Measurements from ENCODE around the gene HEATR5B. TPM values are rescaled to one million over a fixed set of nuclear protein-coding genes. Genes with fewer than 3 reads are reported as not detected.

The HEATR5B gene
- total and polyA plus RNA-seq, 2 of the 4 experiments (the other 2 are of a cell fraction): 8.3 to 17.9 TPM

GRCh38 chr2:36988008-36988407, 96.2 kb downstream of the HEATR5B start:
- no peak overlapping the region for H2BK120ac ChIP-seq (ENCODE audit: low read depth, low read length)
- H3K56ac ChIP-seq (ENCODE audit: extremely low read depth, insufficient read depth, low read length): no peak overlapping the region
- H3K27me3 ChIP-seq (ENCODE audit: control insufficient read depth, insufficient read depth, low read length): no peaks in the 10 kb centered on the region
- H3K9me3 ChIP-seq (ENCODE audit: control insufficient read depth, insufficient read depth, low read length): no peaks in the 10 kb centered on the region
- H3K4me2 ChIP-seq (ENCODE audit: low read depth, low read length): no peak overlapping the region
- no peak overlapping the region for H3K14ac ChIP-seq (replicated peaks; ENCODE audit: low read depth, low read length)
- H2AFZ ChIP-seq (replicated peaks; ENCODE audit: low read length, poor library complexity): no peak overlapping the region
- no peaks in the 10 kb centered on the region for H3K4me1 ChIP-seq (ENCODE audit: control insufficient read depth, insufficient read depth, low read length)
- DNase-seq (no peak), ATAC-seq (ENCODE audit: low read depth) (no peak)
- no peak overlapping the region for H4K8ac ChIP-seq (ENCODE audit: low read depth in 2 of 2, low read length in 2 of 2)
- no peak overlapping the region for H2BK5ac ChIP-seq (ENCODE audit: low read depth, low read length, poor library complexity, severe bottlenecking)
- ChIA-PET CTCF (no interaction called here), POLR2A (ENCODE audit: unreplicated experiment) (no interaction called here)
- no TSS peak for BruUV-seq (replicated peaks)
- H3K79me1 ChIP-seq (ENCODE audit: low read depth in 1 of 2, low read length in 2 of 2): no peaks in the 10 kb centered on the region
- H4K91ac ChIP-seq (ENCODE audit: insufficient read depth, low read depth, low read length): no peak overlapping the region
- dilution Hi-C loops (cut with HindIII; ENCODE audit: low sequenced_read_pairs, unreplicated experiment): no loop called here
- H4K5ac ChIP-seq (ENCODE audit: low read depth, low read length): no peak overlapping the region
- H3K27ac ChIP-seq (ENCODE audit: insufficient read depth, low read length): no peak overlapping the region
- H2AK5ac ChIP-seq (ENCODE audit: low read depth, low read length): no peak overlapping the region
- H2BK15ac ChIP-seq (ENCODE audit: low read depth, low read length): no peak overlapping the region
- intact Hi-C loops (cut with micrococcal nuclease): no loop called here
- peaks cover 9% of the 10 kb centered on the region; the same call in 1 of the 2 replicates for H3K36me3 ChIP-seq (ENCODE audit: control insufficient read depth, insufficient read depth, low read length)
- no peaks in the 10 kb centered on the region for H4K20me1 ChIP-seq (ENCODE audit: insufficient read depth, low read length)
- in situ Hi-C loops (cut with MboI; ENCODE audit: low sequenced_read_pairs): no loop called here
- H3K18ac ChIP-seq (ENCODE audit: low read depth, low read length): no peak overlapping the region
- H3K9me1 ChIP-seq (ENCODE audit: insufficient read depth, low read length): no peaks in the 10 kb centered on the region
- no peak overlapping the region for H2AK9ac ChIP-seq (replicated peaks; ENCODE audit: low read depth, low read length, poor library complexity)
- H2BK20ac ChIP-seq (ENCODE audit: low read depth, low read length): no peak overlapping the region
- no peak overlapping the region for H3K4me3 ChIP-seq (ENCODE audit: insufficient read depth, low read depth, low read length)
- H3K4ac ChIP-seq (ENCODE audit: low read depth, low read length): no peak overlapping the region
- 100% methylated on average over 2 of the region's 6 CpGs; no CpG with 5 or more reads in 1 of the 2 experiments for WGBS, 2 experiments (ENCODE audit: extremely low coverage in 2 of 2, insufficient read length in 1 of 2)
- H3K9ac ChIP-seq (ENCODE audit: low read depth, low read length): no peak overlapping the region
- no peak overlapping the region for H3K23ac ChIP-seq (ENCODE audit: low read depth, low read length)
- no peak for TF ChIP-seq POLR2A (IDR thresholded peaks at IDR 0.05; ENCODE audit: low read depth, low read length)
- TF ChIP-seq MXI1 (IDR thresholded peaks at IDR 0.05; ENCODE audit: borderline replicate concordance, low read depth, low read length): no peak
- no peak for TF ChIP-seq CEBPB (IDR thresholded peaks at IDR 0.05; ENCODE audit: low read depth, low read length)
- no peak for TF ChIP-seq MAFK (IDR thresholded peaks at IDR 0.05; ENCODE audit: low read depth, low read length)
- TF ChIP-seq BHLHE40 (IDR thresholded peaks at IDR 0.05; ENCODE audit: low read depth, low read length): no peak
- TF ChIP-seq FOS (IDR thresholded peaks at IDR 0.05; ENCODE audit: low read depth, low read length): no peak
- TF ChIP-seq RAD21 (IDR thresholded peaks at IDR 0.05; ENCODE audit: low read length): no peak
- TF ChIP-seq, protein P1, sequence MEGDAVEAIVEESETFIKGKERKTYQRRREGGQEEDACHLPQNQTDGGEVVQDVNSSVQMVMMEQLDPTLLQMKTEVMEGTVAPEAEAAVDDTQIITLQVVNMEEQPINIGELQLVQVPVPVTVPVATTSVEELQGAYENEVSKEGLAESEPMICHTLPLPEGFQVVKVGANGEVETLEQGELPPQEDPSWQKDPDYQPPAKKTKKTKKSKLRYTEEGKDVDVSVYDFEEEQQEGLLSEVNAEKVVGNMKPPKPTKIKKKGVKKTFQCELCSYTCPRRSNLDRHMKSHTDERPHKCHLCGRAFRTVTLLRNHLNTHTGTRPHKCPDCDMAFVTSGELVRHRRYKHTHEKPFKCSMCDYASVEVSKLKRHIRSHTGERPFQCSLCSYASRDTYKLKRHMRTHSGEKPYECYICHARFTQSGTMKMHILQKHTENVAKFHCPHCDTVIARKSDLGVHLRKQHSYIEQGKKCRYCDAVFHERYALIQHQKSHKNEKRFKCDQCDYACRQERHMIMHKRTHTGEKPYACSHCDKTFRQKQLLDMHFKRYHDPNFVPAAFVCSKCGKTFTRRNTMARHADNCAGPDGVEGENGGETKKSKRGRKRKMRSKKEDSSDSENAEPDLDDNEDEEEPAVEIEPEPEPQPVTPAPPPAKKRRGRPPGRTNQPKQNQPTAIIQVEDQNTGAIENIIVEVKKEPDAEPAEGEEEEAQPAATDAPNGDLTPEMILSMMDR (conservative IDR thresholded peaks at IDR 0.05; ENCODE audit: low read depth, low read length): no peak
- TF ChIP-seq RCOR1 (IDR thresholded peaks at IDR 0.05; ENCODE audit: insufficient replicate concordance, low read length): no peak
- TF ChIP-seq NFE2L2 (IDR thresholded peaks at IDR 0.05; ENCODE audit: low read depth, low read length): no peak
- no peak for TF ChIP-seq SMC3 (IDR thresholded peaks at IDR 0.05; ENCODE audit: low read depth, low read length)
- no peak for TF ChIP-seq MAZ (IDR thresholded peaks at IDR 0.05; ENCODE audit: borderline replicate concordance, low read depth, low read length)
- TF ChIP-seq, protein P2, sequence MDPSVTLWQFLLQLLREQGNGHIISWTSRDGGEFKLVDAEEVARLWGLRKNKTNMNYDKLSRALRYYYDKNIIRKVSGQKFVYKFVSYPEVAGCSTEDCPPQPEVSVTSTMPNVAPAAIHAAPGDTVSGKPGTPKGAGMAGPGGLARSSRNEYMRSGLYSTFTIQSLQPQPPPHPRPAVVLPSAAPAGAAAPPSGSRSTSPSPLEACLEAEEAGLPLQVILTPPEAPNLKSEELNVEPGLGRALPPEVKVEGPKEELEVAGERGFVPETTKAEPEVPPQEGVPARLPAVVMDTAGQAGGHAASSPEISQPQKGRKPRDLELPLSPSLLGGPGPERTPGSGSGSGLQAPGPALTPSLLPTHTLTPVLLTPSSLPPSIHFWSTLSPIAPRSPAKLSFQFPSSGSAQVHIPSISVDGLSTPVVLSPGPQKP (IDR thresholded peaks at IDR 0.05; ENCODE audit: borderline replicate concordance, low read depth, low read length): no peak
- no peak for TF ChIP-seq CHD1 (IDR thresholded peaks at IDR 0.05; ENCODE audit: low read depth, low read length)
